ENCODE measurements around the gene METTL1.

DNA sequence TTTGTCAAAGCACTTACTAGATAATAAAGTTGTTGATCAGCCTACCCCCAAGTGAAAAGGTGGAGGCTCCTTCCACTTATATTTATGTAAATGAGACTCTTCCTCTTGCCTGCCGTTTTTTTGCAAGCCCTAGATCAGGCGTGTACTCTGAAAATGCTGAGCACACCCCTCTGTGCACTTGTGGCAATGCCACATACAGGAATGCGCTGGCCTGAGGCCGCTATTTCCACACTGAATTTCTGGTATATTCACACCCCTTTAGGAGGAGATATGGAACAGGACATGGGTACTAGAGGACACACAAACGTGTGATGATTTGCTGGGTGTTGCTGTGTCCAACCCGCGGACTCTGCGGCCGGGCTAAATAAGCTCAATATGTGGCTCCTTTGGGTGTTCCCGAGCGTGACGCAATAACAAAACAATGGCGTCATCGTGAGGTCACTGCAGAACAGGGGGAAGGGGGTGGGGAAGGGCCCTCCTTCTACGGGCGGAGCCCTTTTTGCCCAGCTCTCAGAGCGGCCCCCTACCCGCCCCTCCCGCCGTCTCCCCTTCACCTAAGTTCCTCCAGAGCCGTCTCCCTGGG, 27.6 kb downstream of the METTL1 start:
- TF ChIP-seq, protein P1, sequence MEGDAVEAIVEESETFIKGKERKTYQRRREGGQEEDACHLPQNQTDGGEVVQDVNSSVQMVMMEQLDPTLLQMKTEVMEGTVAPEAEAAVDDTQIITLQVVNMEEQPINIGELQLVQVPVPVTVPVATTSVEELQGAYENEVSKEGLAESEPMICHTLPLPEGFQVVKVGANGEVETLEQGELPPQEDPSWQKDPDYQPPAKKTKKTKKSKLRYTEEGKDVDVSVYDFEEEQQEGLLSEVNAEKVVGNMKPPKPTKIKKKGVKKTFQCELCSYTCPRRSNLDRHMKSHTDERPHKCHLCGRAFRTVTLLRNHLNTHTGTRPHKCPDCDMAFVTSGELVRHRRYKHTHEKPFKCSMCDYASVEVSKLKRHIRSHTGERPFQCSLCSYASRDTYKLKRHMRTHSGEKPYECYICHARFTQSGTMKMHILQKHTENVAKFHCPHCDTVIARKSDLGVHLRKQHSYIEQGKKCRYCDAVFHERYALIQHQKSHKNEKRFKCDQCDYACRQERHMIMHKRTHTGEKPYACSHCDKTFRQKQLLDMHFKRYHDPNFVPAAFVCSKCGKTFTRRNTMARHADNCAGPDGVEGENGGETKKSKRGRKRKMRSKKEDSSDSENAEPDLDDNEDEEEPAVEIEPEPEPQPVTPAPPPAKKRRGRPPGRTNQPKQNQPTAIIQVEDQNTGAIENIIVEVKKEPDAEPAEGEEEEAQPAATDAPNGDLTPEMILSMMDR (IDR thresholded peaks at IDR 0.05): no peak
- no peak for TF ChIP-seq POLR2A (IDR thresholded peaks at IDR 0.05)
- TF ChIP-seq POLR2AphosphoS5 (IDR thresholded peaks at IDR 0.05): peak; percentile 12
- no peak for TF ChIP-seq EP300 (IDR thresholded peaks at IDR 0.05)
